Common myeloid progenitor, CD34-positive (primary cell): ENCODE measurements around the gene KAT14.
"Not testable (repeated sequence)": the region's sequence is repeated elsewhere in the genome, so short reads cannot be mapped to it uniquely, and the experiment has no call there.

Experiments
- CTCF ChIA-PET: fragments of 350-600 bp; sonication (Branson Sonifier 250); formaldehyde crosslinking; loops from one replicate; lab custom pipeline; 2021; ENCODE audit warnings: antibody characterized with exemption; lab: Charles Lee
- POLR2A ChIA-PET: fragments of 350-600 bp; sonication (Branson Sonifier 250); formaldehyde crosslinking; loops from one replicate; lab custom pipeline; 2021; ENCODE audit warnings: antibody characterized with exemption; lab: Charles Lee
- DNase-seq, 3 donors: peaks; one replicate each; pipeline versions ENCODE4 v3.0.0 to v3.0.0-alpha.2; 2013
- H3K27ac ChIP-seq, 2 experiments: 1 replicate in 1 of 2; 2 replicates in 1 of 2; pipeline ENCODE4 v1.7.0; 2013; ENCODE audit warnings: inconsistent platforms in 2 of 2, low read length in 2 of 2, mild to moderate bottlenecking in 2 of 2, low read depth in 1 of 2, moderate library complexity in 1 of 2; ENCODE audit not compliant: severe bottlenecking in 2 of 2, insufficient read depth in 1 of 2, poor library complexity in 1 of 2
- H3K27me3 ChIP-seq, 5 experiments: replicated peaks in 2 of 5; 1 replicate in 3 of 5; 2 replicates in 2 of 5; pipeline versions ENCODE4 v1.6.1 to v1.7.0; 2013; ENCODE audit warnings: low read length in 4 of 5, mild to moderate bottlenecking in 2 of 5, moderate library complexity in 2 of 5, inconsistent platforms in 1 of 5; ENCODE audit not compliant: insufficient read depth in 5 of 5, control insufficient read depth in 4 of 5
- H3K36me3 ChIP-seq, 4 experiments: 1 replicate in 2 of 4; 2 replicates in 2 of 4; pipeline versions ENCODE4 v1.6.1 to v1.7.0; 2013; ENCODE audit warnings: low read length in 3 of 4, control low read depth in 1 of 4, mild to moderate bottlenecking in 1 of 4; ENCODE audit not compliant: control insufficient read depth in 4 of 4, insufficient read depth in 4 of 4
- H3K4me1 ChIP-seq, 4 experiments: 1 replicate in 3 of 4; 2 replicates in 1 of 4; pipeline versions ENCODE4 v1.6.1 to v1.7.1; 2013; ENCODE audit warnings: low read length in 3 of 4, mild to moderate bottlenecking in 3 of 4, control low read depth in 1 of 4, inconsistent platforms in 1 of 4, moderate library complexity in 1 of 4; ENCODE audit not compliant: control insufficient read depth in 4 of 4, insufficient read depth in 4 of 4; ENCODE audit errors: control extremely low read depth in 1 of 4
- H3K4me3 ChIP-seq, 7 experiments: 1 replicate in 4 of 7; 2 replicates in 3 of 7; pipeline versions ENCODE4 v1.5.1 to v1.7.0; 2013; ENCODE audit warnings: mild to moderate bottlenecking in 7 of 7, low read length in 6 of 7, moderate library complexity in 6 of 7, inconsistent platforms in 2 of 7, low read depth in 2 of 7, control low read depth in 1 of 7; ENCODE audit not compliant: insufficient read depth in 4 of 7, control insufficient read depth in 1 of 7; ENCODE audit errors: extremely low read depth in 1 of 7
- H3K9me3 ChIP-seq, 5 experiments: 1 replicate in 4 of 5; 2 replicates in 1 of 5; pipeline versions ENCODE4 v1.6.1 to v1.7.1; 2013; ENCODE audit warnings: low read length in 4 of 5, mild to moderate bottlenecking in 2 of 5, inconsistent platforms in 1 of 5, low read depth in 1 of 5, moderate library complexity in 1 of 5; ENCODE audit not compliant: control insufficient read depth in 4 of 5, insufficient read depth in 2 of 5; ENCODE audit errors: control extremely low read depth in 1 of 5
- WGBS: methylation state at CpG from one replicate; pipeline ENCODE4 v1.1.5; 2013; ENCODE audit not compliant: insufficient coverage; 5-methylcytosine and 5-hydroxymethylcytosine counted together

KAT14 gene

GRCh38 chr20:18128574-18128973 is 9.1 kb upstream of the KAT14 start:
- 0% methylated on average over 1 of the region's 1 CpG for WGBS
- peak in 2 of 3 donors; percentile 51 to 71 for DNase-seq
- H3K27ac ChIP-seq, H3K4me1 ChIP-seq, CTCF ChIA-PET, POLR2A ChIA-PET, H3K4me3 ChIP-seq, H3K9me3 ChIP-seq, H3K36me3 ChIP-seq, H3K27me3 ChIP-seq: not testable (repeated sequence)

GRCh38 chr20:18132663-18133062 is 5.0 kb upstream of the KAT14 start:
- Histone ChIP-seq H3K4me3 (no peak overlapping the region), H3K4me1 (peaks cover 0 to 9% (median 8%) of the 10 kb centered on the region in 4 experiments), H3K27me3 (no peaks in the 10 kb centered on the region), H3K9me3 (peaks cover 0 to 3% (median 0%) of the 10 kb centered on the region in 5 experiments), H3K27ac (no peak overlapping the region), H3K36me3 (no peaks in the 10 kb centered on the region)
- no CpG with 5 or more reads among the region's 1 CpG for WGBS
- CTCF ChIA-PET, result no interaction called here
- POLR2A ChIA-PET, result no interaction called here
- no peak for DNase-seq

GRCh38 chr20:18133962-18134361 is 3.7 kb upstream of the KAT14 start:
- Histone ChIP-seq H3K4me3 (no peak overlapping the region), H3K9me3 (peaks cover 0 to 3% (median 0%) of the 10 kb centered on the region in 5 experiments), H3K4me1 (peaks cover 8 to 18% (median 9%) of the 10 kb centered on the region in 4 experiments), H3K27me3 (no peaks in the 10 kb centered on the region), H3K27ac (no peak overlapping the region), H3K36me3 (no peaks in the 10 kb centered on the region)
- no peak for DNase-seq
- ChIA-PET CTCF (interaction anchor here (1.0 to 1.1 kb wide), 2 partner anchors 8 to 169 kb away, joined by 3 read pairs; no protein-coding TSS in a partner anchor), POLR2A (no interaction called here)
- 100% methylated on average over 1 of the region's 2 CpGs for WGBS

- peaks cover 11 to 30% (median 20%) of the 10 kb centered on the region in 4 experiments for H3K4me1 ChIP-seq
- CTCF ChIA-PET, result interaction anchor here (1.2 kb wide), 1 partner anchor 80 kb away, joined by 4 read pairs; the partner anchor contains the start of gene OVOL2
- POLR2A ChIA-PET, result no interaction called here
- peak overlapping the region; percentile 69 to 93 (median 88) for H3K4me3 ChIP-seq
- no peak for DNase-seq
- H3K9me3 ChIP-seq, result no peaks in the 10 kb centered on the region
- no peaks in the 10 kb centered on the region for H3K27me3 ChIP-seq
- 0% methylated on average over 8 of the region's 15 CpGs for WGBS
- peaks cover 3 to 9% (median 5%) of the 10 kb centered on the region in 4 experiments for H3K36me3 ChIP-seq
- H3K27ac ChIP-seq, result peak overlapping the region; percentile 75 to 86
These were observed 561 bp downstream of the KAT14 start for GRCh38 chr20:18138266-18138582.

- Histone ChIP-seq H3K4me3 (peak overlapping the region in 6 of 7 experiments; percentile 73 to 93 (median 90)), H3K4me1 (peaks cover 11 to 30% (median 20%) of the 10 kb centered on the region in 4 experiments), H3K27me3 (no peaks in the 10 kb centered on the region), H3K27ac (peak overlapping the region; percentile 75 to 86), H3K9me3 (no peaks in the 10 kb centered on the region), H3K36me3 (peaks cover 3 to 11% (median 6%) of the 10 kb centered on the region in 4 experiments)
- DNase-seq, result peak in 2 of 3 donors; percentile 3 to 15
- ChIA-PET CTCF (interaction anchor here (1.2 kb wide), 1 partner anchor 81 kb away, joined by 4 read pairs; the partner anchor contains the start of gene OVOL2), POLR2A (no interaction called here)
- WGBS, result 59% methylated on average over 4 of the region's 7 CpGs
These were observed 1.2 kb downstream of the KAT14 start for GRCh38 chr20:18138639-18139583.

GRCh38 chr20:18139832-18140231 is 2.2 kb downstream of the KAT14 start:
- Histone ChIP-seq H3K36me3 (peaks cover 3 to 20% (median 9%) of the 10 kb centered on the region in 4 experiments), H3K27me3 (no peaks in the 10 kb centered on the region), H3K4me3 (peak overlapping the region in 2 of 7 experiments; percentile 4 to 73), H3K4me1 (peaks cover 11 to 30% (median 20%) of the 10 kb centered on the region in 4 experiments), H3K27ac (no peak overlapping the region), H3K9me3 (no peaks in the 10 kb centered on the region)
- DNase-seq, result no peak
- ChIA-PET POLR2A (no interaction called here), CTCF (no interaction called here)
- WGBS, result 86% methylated on average over 2 of the region's 2 CpGs
